GM12878 (cell line): Measurements from ENCODE around the gene DNTTIP2. TPM values are rescaled to one million over a fixed set of nuclear protein-coding genes. Genes with fewer than 3 reads are reported as not detected.

Source experiments
- BCLAF1 ChIP-seq: fragments of 450-650 bp; IDR thresholded peaks from 2 replicates; pipeline ENCODE4 v1.6.1; 2017; ENCODE audit warnings: antibody characterized with exemption, mild to moderate bottlenecking, moderate library complexity
- E2F8 ChIP-seq: fragments of 450-650 bp; IDR thresholded peaks from 2 replicates; pipeline ENCODE4 v1.6.1; 2018; ENCODE audit warnings: mild to moderate bottlenecking, low read depth, moderate library complexity; ENCODE audit not compliant: partially characterized antibody
- ELK1 ChIP-seq: IDR thresholded peaks from 2 replicates; pipeline ENCODE4 v1.6.1; 2012; ENCODE audit warnings: low read depth, low read length, improper control_type of control experiment
- FOXM1 ChIP-seq: IDR thresholded peaks from 2 replicates; pipeline ENCODE4 v1.6.1; 2012; ENCODE audit warnings: low read depth, mild to moderate bottlenecking, inconsistent platforms, low read length, moderate library complexity
- GATAD2B ChIP-seq: fragments of 450-650 bp; conservative IDR thresholded peaks from 2 replicates; pipeline ENCODE4 v1.6.1; 2017; ENCODE audit warnings: low read depth, mild to moderate bottlenecking, moderate library complexity
- HDAC6 ChIP-seq: fragments of 200-600 bp; sonication (generic); IDR thresholded peaks from one replicate; pipeline ENCODE4 v1.8.0; 2017; ENCODE audit warnings: antibody characterized with exemption; ENCODE audit not compliant: unreplicated experiment
- MEF2A ChIP-seq: IDR thresholded peaks from 2 replicates; pipeline ENCODE4 v1.6.1; 2011; ENCODE audit warnings: low read depth, mild to moderate bottlenecking, low read length, moderate library complexity; ENCODE audit not compliant: insufficient read depth
- MLLT1 ChIP-seq: fragments of 450-650 bp; IDR thresholded peaks from 2 replicates; pipeline ENCODE4 v1.6.1; 2016; ENCODE audit warnings: mild to moderate bottlenecking
- NKRF ChIP-seq: fragments of 450-650 bp; conservative IDR thresholded peaks from 2 replicates; pipeline ENCODE4 v1.6.1; 2017; ENCODE audit warnings: mild to moderate bottlenecking, moderate library complexity
- NR2C1 ChIP-seq: fragments of 450-650 bp; IDR thresholded peaks from 2 replicates; pipeline ENCODE4 v1.6.1; 2017; ENCODE audit warnings: antibody characterized with exemption, mild to moderate bottlenecking, moderate library complexity
- PAX5 ChIP-seq: IDR thresholded peaks from 2 replicates; pipeline ENCODE4 v1.6.1; 2011; ENCODE audit warnings: low read depth, low read length, borderline replicate concordance
- RAD21 ChIP-seq: IDR thresholded peaks from 2 replicates; pipeline ENCODE4 v1.6.1; 2011; ENCODE audit warnings: mild to moderate bottlenecking, low read depth, low read length, moderate library complexity; ENCODE audit not compliant: insufficient read depth
- TAF1 ChIP-seq: IDR thresholded peaks from 2 replicates; pipeline ENCODE4 v1.6.1; 2011; ENCODE audit warnings: mild to moderate bottlenecking, low read depth, low read length, borderline replicate concordance
- TCF12 ChIP-seq: IDR thresholded peaks from 2 replicates; pipeline ENCODE4 v1.6.1; 2011; ENCODE audit warnings: low read depth, mild to moderate bottlenecking, low read length
- USF1 ChIP-seq: IDR thresholded peaks from 2 replicates; pipeline ENCODE4 v1.6.1; 2011; ENCODE audit warnings: borderline replicate concordance, low read depth, mild to moderate bottlenecking, moderate library complexity, mixed read lengths, low read length; ENCODE audit not compliant: insufficient read depth; ENCODE audit errors: extremely low read length
- polyA plus RNA-seq, 11 experiments: library from polyadenylated mRNA; depleted of rRNA in 4 of 11; unstranded in 6 of 11; stranded (reverse) in 5 of 11; fragments of >200 nt; fragmentation: Nextera tagmentation in 4 of 11; fragmentation: Illumina TruSeq in 1 of 11; extraction: Ambion mirVana in 4 of 11; extraction: Trizol in 1 of 11; gene quantifications; 1 replicate in 1 of 11; 2 replicates in 10 of 11; pipeline versions ENCODE4 v1.2.1 to v1.2.3, GENCODE V29; 2011 to 2016; ENCODE audit warnings: inconsistent platforms in 2 of 11, missing spikeins in 2 of 11, low read depth in 1 of 11
- total RNA-seq, 4 experiments: library from RNA; depleted of rRNA in 3 of 4; stranded (reverse); fragments of >200 nt in 3 of 4; fragmentation: Illumina TruSeq in 1 of 4; extraction: Trizol in 1 of 4; gene quantifications; 2 replicates each; pipeline versions ENCODE4 v1.2.1 to v1.2.3, GENCODE V29; 2013 to 2021

Gene DNTTIP2
- total and polyA plus RNA-seq, 10 of the 15 experiments (the other 5 are each of a cell fraction or from before 2014, with no cell fraction given) = 34.3 to 99.2 (median 74.9) TPM

- TF ChIP-seq ELK1 (0 out of 2 replicates have a peak, but pooled peaks have one; percentile 8), NR2C1 (peak; percentile 36; the same call in 1 of the 2 replicates), FOXM1 (no peak), E2F8 (no peak), GATAD2B (peak; percentile 95), MLLT1 (no peak), NKRF (no peak; the same call in none of the 2 replicates), USF1 (no peak), BCLAF1 (no peak), TCF12 (0 out of 2 replicates have a peak, but pooled peaks have one; percentile 14), TAF1 (peak; percentile 44; the same call in 1 of the 2 replicates), MEF2A (no peak), RAD21 (0 out of 2 replicates have a peak, but pooled peaks have one; percentile 20), HDAC6 (peak; percentile 30), PAX5 (peak; percentile 60; the same call in 1 of the 2 replicates)
Measured at GRCh38 chr1:93909146-93910050, 30.4 kb upstream of the DNTTIP2 start, which contains the start of gene GCLM (continued).
